GM21619 (cell line): Measurements from ENCODE around the gene NRG2.

Experiments
- ATAC-seq: cut with Tn5 transposase; IDR thresholded peaks from one replicate; pipeline ENCODE4 v1.9.1; 2021; ENCODE audit not compliant: unreplicated experiment

Gene NRG2

GRCh38 chr5:139821806-139822552, 221.1 kb downstream of the NRG2 start:
- no peak for ATAC-seq

- ATAC-seq, result no peak
Observed at GRCh38 chr5:139820606-139821005, 222.5 kb downstream of the NRG2 start.

- ATAC-seq, result no peak
Observed at GRCh38 chr5:139820130-139820529, 223.0 kb downstream of the NRG2 start.

- ATAC-seq, result no peak
Observed at GRCh38 chr5:139817970-139818369, 225.1 kb downstream of the NRG2 start.

- ATAC-seq, result no peak
Observed at GRCh38 chr5:139817362-139817761, 225.7 kb downstream of the NRG2 start.

GRCh38 chr5:139816566-139816965, 226.5 kb downstream of the NRG2 start:
- ATAC-seq, result no peak

- no peak for ATAC-seq
Observed at GRCh38 chr5:139814704-139815280, 228.3 kb downstream of the NRG2 start.

- ATAC-seq, result no peak
Observed at GRCh38 chr5:139814191-139814601, 228.9 kb downstream of the NRG2 start.

- ATAC-seq, result no peak
Observed at GRCh38 chr5:139812836-139813805, 230.0 kb downstream of the NRG2 start.

GRCh38 chr5:139812323-139812722, 230.8 kb downstream of the NRG2 start:
- ATAC-seq, result no peak

- ATAC-seq, result no peak
Observed at GRCh38 chr5:139811274-139811607, 231.9 kb downstream of the NRG2 start.

GRCh38 chr5:139810341-139811273, 232.5 kb downstream of the NRG2 start:
- ATAC-seq, result no peak

GRCh38 chr5:139809331-139809810, 233.7 kb downstream of the NRG2 start:
- no peak for ATAC-seq

- ATAC-seq, result no peak
Observed at GRCh38 chr5:139808481-139809330, 234.4 kb downstream of the NRG2 start.

- ATAC-seq, result no peak
Observed at GRCh38 chr5:139807647-139808030, 235.5 kb downstream of the NRG2 start.

GRCh38 chr5:139806726-139807646, 236.1 kb downstream of the NRG2 start:
- no peak for ATAC-seq

- ATAC-seq, result no peak
Observed at GRCh38 chr5:139806111-139806510, 237.0 kb downstream of the NRG2 start.

- no peak for ATAC-seq
Observed at GRCh38 chr5:139805545-139805944, 237.6 kb downstream of the NRG2 start.
